GM21367 (cell line): ENCODE data around the gene RPL34.
"Not testable (repeated sequence)": the region's sequence is repeated elsewhere in the genome, so short reads cannot be mapped to it uniquely, and the experiment has no call there.

Experiments
- ATAC-seq: cut with Tn5 transposase; IDR thresholded peaks from one replicate; pipeline ENCODE4 v1.9.1; 2021; ENCODE audit not compliant: unreplicated experiment

RPL34 gene

GRCh38 chr4:108620101-108620932 lies at the start of gene RPL34:
Gene RPL34 (plus strand): TSS chr4:108620576. CDS start chr4:108621960, 1,384 bp downstream.
- ATAC-seq, result peak; percentile 100

DNA sequence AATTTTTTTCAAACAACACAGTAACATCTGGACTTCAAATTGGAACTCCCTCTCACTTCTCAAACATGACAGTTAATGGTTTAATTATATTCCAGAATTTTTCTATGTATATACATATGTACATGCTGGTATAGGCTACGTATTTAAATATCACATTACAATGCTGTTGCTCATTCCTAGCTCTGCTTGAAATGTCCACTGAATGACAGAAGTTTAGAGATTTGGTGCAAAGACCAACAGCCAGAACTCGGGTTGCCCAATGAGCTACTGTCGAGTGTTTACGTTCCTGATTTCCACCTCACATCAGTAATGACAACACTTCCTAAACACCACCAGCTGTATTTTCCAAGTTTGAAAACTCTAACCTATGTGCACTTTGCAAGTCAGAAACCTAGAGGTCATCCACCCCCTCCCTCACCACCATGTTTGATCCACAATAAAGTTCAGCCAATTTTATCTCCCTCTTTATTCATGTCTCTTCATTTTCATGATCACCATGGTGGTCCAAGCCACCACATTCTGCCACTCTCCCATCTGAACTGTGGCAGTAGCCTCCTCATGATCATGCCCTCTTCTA lies 49.3 kb upstream of the RPL34 start:
- ATAC-seq, result no peak

DNA sequence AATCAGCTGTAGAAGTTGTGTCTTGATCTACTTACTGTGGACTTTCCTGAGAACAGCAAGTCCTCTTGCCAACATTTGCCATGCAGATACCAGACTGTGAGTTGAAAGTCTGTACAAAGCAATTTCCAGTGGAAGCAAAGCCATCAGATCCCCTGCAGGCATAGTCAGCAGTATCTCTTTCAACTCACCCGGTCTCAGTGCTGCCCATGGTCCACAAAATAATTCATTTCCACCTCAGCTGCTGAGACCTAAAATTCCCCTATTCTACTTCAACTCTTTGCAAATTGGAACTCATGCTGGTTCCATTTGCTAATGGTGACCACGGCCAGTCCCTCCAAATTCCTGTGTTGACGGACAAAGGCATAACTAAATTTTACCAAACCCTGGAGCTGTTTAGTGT lies 46.0 kb upstream of the RPL34 start:
- no peak for ATAC-seq

- ATAC-seq, result no peak
Observed at GRCh38 chr4:108581083-108581482, 39.3 kb upstream of the RPL34 start.

GRCh38 chr4:108586778-108587177 lies 33.6 kb upstream of the RPL34 start:
- ATAC-seq, result no peak

DNA sequence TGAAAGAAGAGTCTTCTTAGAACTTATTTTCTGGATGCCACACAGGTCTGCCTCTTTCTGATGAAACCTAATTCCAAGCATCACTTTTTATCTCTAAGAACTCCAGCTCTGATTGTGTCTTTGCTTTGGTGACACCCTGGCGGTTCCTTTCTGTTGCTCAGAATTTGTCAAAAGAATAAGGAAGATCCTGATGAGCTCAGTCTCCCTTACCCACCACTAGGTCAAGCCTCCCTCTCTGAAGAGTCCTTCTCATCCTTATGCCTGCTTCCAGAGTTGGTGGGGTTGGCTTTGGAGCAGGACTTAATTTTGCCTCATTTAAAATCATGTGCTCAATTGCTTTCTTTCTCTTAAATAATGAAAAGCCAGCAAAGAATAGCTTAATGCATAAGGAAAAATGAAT lies 31.5 kb upstream of the RPL34 start:
- ATAC-seq, result no peak

GRCh38 chr4:108589961-108590360 lies 30.4 kb upstream of the RPL34 start:
- no peak for ATAC-seq

DNA sequence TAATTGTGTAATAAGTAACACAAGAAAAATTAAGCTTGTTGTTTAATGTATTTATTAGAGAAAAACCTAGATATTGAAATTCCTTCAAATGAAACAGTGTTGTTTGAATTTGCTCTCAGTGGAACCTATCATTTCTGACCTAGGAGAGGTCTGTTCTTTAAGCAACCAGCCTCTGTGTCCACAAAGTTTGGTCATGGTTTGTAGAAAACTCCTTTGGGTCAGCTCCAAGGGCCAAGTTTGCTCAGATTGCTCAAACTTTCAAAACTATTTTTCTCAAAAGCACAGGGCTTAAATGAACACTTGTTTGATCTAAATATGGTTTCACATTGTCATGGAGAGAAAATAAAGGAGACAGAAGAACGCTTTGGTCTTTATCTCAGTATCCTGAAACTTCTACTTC lies 29.6 kb upstream of the RPL34 start:
- ATAC-seq, result no peak

GRCh38 chr4:108592674-108592986 lies 27.7 kb upstream of the RPL34 start:
- ATAC-seq, result no peak

GRCh38 chr4:108594296-108594695 lies 26.1 kb upstream of the RPL34 start:
- ATAC-seq, result not testable (repeated sequence)

- no peak for ATAC-seq
Observed at GRCh38 chr4:108596344-108596743, 24.0 kb upstream of the RPL34 start.

GRCh38 chr4:108601106-108601505 lies 19.3 kb upstream of the RPL34 start:
- no peak for ATAC-seq

DNA sequence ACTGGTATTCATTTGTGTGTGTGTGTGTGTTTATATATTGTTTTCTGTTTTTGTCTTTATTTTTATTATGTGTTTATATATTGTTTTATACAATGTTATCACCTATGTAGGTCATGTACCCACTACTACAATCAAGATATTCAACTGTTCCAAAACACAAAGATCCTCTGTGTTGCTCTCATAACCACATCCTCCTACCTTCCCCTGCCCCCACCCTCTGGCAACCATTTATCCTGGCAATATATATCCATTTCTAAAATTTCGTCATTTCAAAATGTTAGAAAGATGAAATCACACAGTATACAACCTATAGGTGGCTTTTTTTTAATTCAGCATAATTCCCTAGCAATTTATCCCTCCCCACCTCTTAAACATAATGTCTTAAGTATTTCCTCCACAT lies 18.8 kb upstream of the RPL34 start:
- ATAC-seq, result no peak

DNA sequence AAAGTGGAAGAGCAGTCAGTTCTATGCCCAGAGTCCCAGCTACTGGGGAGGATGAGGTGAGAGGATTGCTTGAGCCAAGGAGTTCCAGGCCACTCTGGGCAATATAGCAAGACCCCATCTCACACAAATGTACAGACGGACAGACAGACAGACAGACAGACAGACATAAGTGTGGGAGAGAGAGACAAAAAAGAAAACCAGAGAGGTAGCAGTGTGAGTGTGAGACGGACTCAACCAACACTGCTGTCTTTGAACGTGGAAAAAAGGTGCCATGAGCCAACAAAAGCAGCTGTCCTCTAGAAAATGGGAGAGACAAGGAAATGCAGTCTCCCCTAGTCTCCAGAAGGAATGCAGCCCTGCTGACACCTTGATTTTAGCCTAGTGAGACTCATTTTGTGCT lies 18.2 kb upstream of the RPL34 start:
- ATAC-seq, result no peak

DNA sequence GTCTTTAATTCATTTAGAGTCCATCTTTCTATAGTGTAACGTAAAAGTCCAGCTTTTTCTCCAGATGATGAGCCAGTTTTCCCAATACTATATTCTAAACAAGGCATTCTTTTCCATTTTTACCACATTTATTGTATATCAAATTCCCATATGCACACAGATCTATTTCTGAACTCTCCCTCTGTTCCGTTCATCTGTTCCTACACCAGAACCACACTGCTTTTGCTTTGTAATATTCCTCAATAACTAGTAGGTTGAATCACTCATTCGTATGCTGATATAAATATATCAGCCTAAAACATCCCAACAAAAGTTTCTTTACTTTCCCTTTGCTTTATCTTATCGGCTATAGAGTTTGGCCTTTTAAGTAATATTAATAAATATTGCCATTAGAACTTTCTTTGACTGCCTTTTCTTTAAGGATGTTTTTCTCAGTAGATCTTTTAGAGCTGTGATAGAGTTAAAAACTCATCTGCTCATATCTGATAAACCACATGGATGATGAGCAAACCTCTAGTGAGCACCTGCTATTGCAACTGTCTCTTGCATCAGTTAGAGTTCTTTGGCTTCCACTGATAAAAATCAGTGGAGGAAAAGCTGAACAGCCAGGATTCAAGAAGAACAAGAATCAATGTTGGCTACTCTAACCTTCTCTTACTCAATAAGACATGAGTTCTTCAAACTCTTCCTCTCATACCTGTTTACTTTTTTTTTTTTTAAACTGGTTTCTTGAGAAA lies 13.1 kb upstream of the RPL34 start:
- ATAC-seq, result no peak

- ATAC-seq, result no peak
Observed at GRCh38 chr4:108611365-108611764, 9.0 kb upstream of the RPL34 start.

- ATAC-seq, result no peak
Observed at GRCh38 chr4:108612365-108612764, 8.0 kb upstream of the RPL34 start.

GRCh38 chr4:108619372-108620100 lies 840 bp upstream of the RPL34 start:
- no peak for ATAC-seq

- ATAC-seq, result no peak
Observed at GRCh38 chr4:108620933-108621905, 843 bp downstream of the RPL34 start.

DNA sequence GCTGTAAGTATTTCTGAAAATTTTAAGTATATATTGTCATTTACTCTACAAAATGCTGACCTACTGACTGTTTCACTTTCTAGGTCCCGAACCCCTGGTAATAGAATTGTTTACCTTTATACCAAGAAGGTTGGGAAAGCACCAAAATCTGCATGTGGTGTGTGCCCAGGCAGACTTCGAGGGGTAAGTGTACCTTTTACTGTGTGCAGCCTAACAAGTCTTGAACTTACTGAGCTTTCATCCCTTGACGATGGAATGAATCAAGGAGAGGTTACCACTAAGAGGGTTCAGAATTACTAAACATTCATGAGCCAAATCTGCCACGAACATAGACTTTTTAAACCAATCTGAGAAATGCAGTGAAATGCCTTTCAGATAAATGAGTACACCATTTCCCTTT lies 1.6 kb downstream of the RPL34 start:
- ATAC-seq, result no peak
